ENCODE measurements around the gene FREM3. TPM values are rescaled to one million over a fixed set of nuclear protein-coding genes. Genes with fewer than 3 reads are reported as not detected.
"Not testable (repeated sequence)": the region's sequence is repeated elsewhere in the genome, so short reads cannot be mapped to it uniquely, and the experiment has no call there.

Gene FREM3
- total RNA-seq, 1 donor from 2014 or later: not detected

- H3K4me3 ChIP-seq: no peak overlapping the region
- peaks cover 76% of the 10 kb centered on the region for H3K79me2 ChIP-seq (ENCODE audit: low read depth)
- no peak overlapping the region for H3K9ac ChIP-seq
- Mint-ChIP-seq H3K4me1 (no peaks in the 10 kb centered on the region), H3K36me3 (peaks cover 48% of the 10 kb centered on the region), H3K4me3 (no peak overlapping the region), H3K9me3 (no peaks in the 10 kb centered on the region), H3K27me3 (ENCODE audit: insufficient read depth, low read depth) (no peaks in the 10 kb centered on the region), H3K27ac (no peak overlapping the region)
- H3K9me3 ChIP-seq (ENCODE audit: low read depth): no peaks in the 10 kb centered on the region
- H2AFZ ChIP-seq (replicated peaks): no peak overlapping the region
- DNase-seq (ENCODE audit: low spot score): peak; percentile 3
- peaks cover 80% of the 10 kb centered on the region for H3K36me3 ChIP-seq
- H3K27ac ChIP-seq: no peak overlapping the region
- no peaks in the 10 kb centered on the region for H3K4me1 ChIP-seq
- no peaks in the 10 kb centered on the region for H3K27me3 ChIP-seq
- H3K4me2 ChIP-seq: no peak overlapping the region
- no peak for TF ChIP-seq EZH2 (IDR thresholded peaks at IDR 0.05)
- peak; percentile 43 for TF ChIP-seq CTCF (IDR thresholded peaks at IDR 0.05)
- no peaks in the 10 kb centered on the region for H3F3A ChIP-seq (ENCODE audit: low read depth)
- H4K20me1 ChIP-seq (ENCODE audit: low read depth): peaks cover 63% of the 10 kb centered on the region
These were observed 169.1 kb downstream of the FREM3 start for GRCh38 chr4:143531380-143531779.

GRCh38 chr4:143528046-143528445 lies 172.4 kb downstream of the FREM3 start:
- not testable (repeated sequence) for H3K9ac ChIP-seq; H2AFZ ChIP-seq (replicated peaks); H3K27me3 Mint-ChIP-seq (ENCODE audit: insufficient read depth, low read depth); H3K27me3 ChIP-seq; H3K27ac Mint-ChIP-seq; H3F3A ChIP-seq (ENCODE audit: low read depth); H3K9me3 ChIP-seq (ENCODE audit: low read depth); H3K4me3 Mint-ChIP-seq; H3K27ac ChIP-seq; DNase-seq (ENCODE audit: low spot score); H3K4me1 Mint-ChIP-seq; H3K4me1 ChIP-seq; H3K4me3 ChIP-seq; H3K9me3 Mint-ChIP-seq; H3K4me2 ChIP-seq
- peaks cover 90% of the 10 kb centered on the region for H3K36me3 ChIP-seq
- peaks cover 94% of the 10 kb centered on the region for H3K79me2 ChIP-seq (ENCODE audit: low read depth)
- H4K20me1 ChIP-seq (ENCODE audit: low read depth): peaks cover 85% of the 10 kb centered on the region
- H3K36me3 Mint-ChIP-seq: peaks cover 48% of the 10 kb centered on the region

Other genes with a start within 250 kb of the FREM3 start
- gene SMARCA5, start 187.0 kb downstream of the FREM3 start, total RNA-seq (ENCODE audit: low replicate concordance): 114 and 176 TPM in 2 replicates
- not detected in 2 replicates for gene GYPE, start 204.9 kb upstream of the FREM3 start, total RNA-seq (ENCODE audit: low replicate concordance)